IMR-90 (cell line): Measurements from ENCODE around the gene MAML3. TPM values are rescaled to one million over a fixed set of nuclear protein-coding genes. Genes with fewer than 3 reads are reported as not detected.

Experiments
- ATAC-seq: fragments of 200-7000 bp; cut with Tn5 transposase; 2 replicates; pipeline ENCODE4 v1.9.1; 2020; ENCODE audit warnings: low read depth, mild to moderate bottlenecking, moderate library complexity
- BruUV-seq: library from RNA; stranded (reverse); fragments of 400-500 nt; replicated peaks from 2 replicates; lab custom pipeline; 2021; lab: Mats Ljungman, UMichigan
- CTCF ChIA-PET: fragments of 300-600 bp; formaldehyde crosslinking; extraction: SDS; loops from one replicate; lab custom pipeline; 2021; ENCODE audit warnings: antibody characterized with exemption; lab: Yijun Ruan, JAX
- POLR2A ChIA-PET: fragments of 300-600 bp; sonication (Branson Sonifier 250); formaldehyde crosslinking; loops from one replicate; lab custom pipeline; 2022; ENCODE audit warnings: antibody characterized with exemption; ENCODE audit not compliant: unreplicated experiment; lab: Charles Lee
- DNase-seq: peaks from one replicate; pipeline ENCODE4 v3.0.0; 2013
- H2AFZ ChIP-seq: replicated peaks from 2 replicates; pipeline ENCODE3; 2013; ENCODE audit warnings: low read length, mild to moderate bottlenecking; ENCODE audit not compliant: poor library complexity
- H2AK5ac ChIP-seq: 2 replicates; pipeline ENCODE4 v1.6.1; 2013; ENCODE audit warnings: low read depth, low read length, inconsistent platforms
- H2AK9ac ChIP-seq: replicated peaks from 2 replicates; pipeline ENCODE3; 2013; ENCODE audit warnings: mild to moderate bottlenecking, low read depth, low read length, moderate library complexity; ENCODE audit not compliant: poor library complexity
- H2BK120ac ChIP-seq: 2 replicates; pipeline ENCODE4 v1.6.1; 2013; ENCODE audit warnings: low read depth, low read length, inconsistent platforms
- H2BK15ac ChIP-seq: 3 replicates; pipeline ENCODE4 v1.6.1; 2013; ENCODE audit warnings: low read depth, low read length, inconsistent platforms
- H2BK20ac ChIP-seq: 2 replicates; pipeline ENCODE4 v1.6.1; 2013; ENCODE audit warnings: low read depth, mild to moderate bottlenecking, inconsistent platforms, low read length, moderate library complexity
- H2BK5ac ChIP-seq: 2 replicates; pipeline ENCODE4 v1.6.1; 2013; ENCODE audit warnings: mild to moderate bottlenecking, low read depth, low read length, inconsistent platforms; ENCODE audit not compliant: poor library complexity, severe bottlenecking
- H3K14ac ChIP-seq: replicated peaks from 2 replicates; pipeline ENCODE4 v1.6.1; 2013; ENCODE audit warnings: low read depth, low read length, inconsistent platforms
- H3K18ac ChIP-seq: 2 replicates; pipeline ENCODE4 v1.6.1; 2013; ENCODE audit warnings: low read depth, low read length, control low read depth
- H3K23ac ChIP-seq: 2 replicates; pipeline ENCODE4 v1.6.1; 2013; ENCODE audit warnings: low read depth, low read length, inconsistent platforms
- H3K27ac ChIP-seq: 2 replicates; pipeline ENCODE4 v1.5.1; 2013; ENCODE audit warnings: mild to moderate bottlenecking, control low read depth, low read length; ENCODE audit not compliant: insufficient read depth
- H3K27me3 ChIP-seq: 2 replicates; pipeline ENCODE4 v1.6.1; 2013; ENCODE audit warnings: low read length; ENCODE audit not compliant: control insufficient read depth, insufficient read depth
- H3K36me3 ChIP-seq: 2 replicates; pipeline ENCODE4 v1.6.1; 2013; ENCODE audit warnings: low read length, mixed read lengths; ENCODE audit not compliant: control insufficient read depth, insufficient read depth
- H3K4ac ChIP-seq: 2 replicates; pipeline ENCODE4 v1.6.1; 2013; ENCODE audit warnings: low read depth, low read length, inconsistent platforms
- H3K4me1 ChIP-seq: 2 replicates; pipeline ENCODE4 v1.6.1; 2013; ENCODE audit warnings: low read length, mixed read lengths; ENCODE audit not compliant: control insufficient read depth, insufficient read depth
- H3K4me2 ChIP-seq: 2 replicates; pipeline ENCODE4 v1.6.1; 2013; ENCODE audit warnings: low read depth, mild to moderate bottlenecking, control low read depth, low read length, moderate library complexity
- H3K4me3 ChIP-seq: 2 replicates; pipeline ENCODE4 v1.5.1; 2013; ENCODE audit warnings: low read depth, mild to moderate bottlenecking, control low read depth, low read length, moderate library complexity; ENCODE audit not compliant: insufficient read depth
- H3K56ac ChIP-seq: 2 replicates; pipeline ENCODE4 v1.6.1; 2013; ENCODE audit warnings: low read length, inconsistent platforms; ENCODE audit not compliant: insufficient read depth; ENCODE audit errors: extremely low read depth
- H3K79me1 ChIP-seq, 2 experiments: 2 replicates each; pipeline ENCODE4 v1.6.1; 2013; ENCODE audit warnings: low read length in 2 of 2, inconsistent platforms in 1 of 2, low read depth in 1 of 2
- H3K9ac ChIP-seq: 2 replicates; pipeline ENCODE4 v1.6.1; 2013; ENCODE audit warnings: low read depth, low read length, control low read depth
- H3K9me1 ChIP-seq: 2 replicates; pipeline ENCODE4 v1.6.1; 2013; ENCODE audit warnings: low read length, inconsistent platforms; ENCODE audit not compliant: insufficient read depth
- H3K9me3 ChIP-seq: 2 replicates; pipeline ENCODE4 v1.6.1; 2013; ENCODE audit warnings: low read length; ENCODE audit not compliant: control insufficient read depth, insufficient read depth
- H4K20me1 ChIP-seq: 2 replicates; pipeline ENCODE4 v1.6.1; 2013; ENCODE audit warnings: low read length, inconsistent platforms; ENCODE audit not compliant: insufficient read depth
- H4K5ac ChIP-seq: 2 replicates; pipeline ENCODE4 v1.6.1; 2013; ENCODE audit warnings: mild to moderate bottlenecking, low read depth, low read length, control low read depth
- H4K8ac ChIP-seq, 2 experiments: 2 replicates each; pipeline ENCODE4 v1.6.1; 2013; ENCODE audit warnings: low read depth in 2 of 2, low read length in 2 of 2, control low read depth in 1 of 2, inconsistent platforms in 1 of 2
- H4K91ac ChIP-seq: 2 replicates; pipeline ENCODE4 v1.6.1; 2013; ENCODE audit warnings: low read depth, low read length, inconsistent platforms; ENCODE audit not compliant: insufficient read depth
- BHLHE40 ChIP-seq: fragments of 150-350 bp; IDR thresholded peaks from 2 replicates; pipeline ENCODE4 v1.6.1; 2016; ENCODE audit warnings: mild to moderate bottlenecking, low read depth, low read length
- CEBPB ChIP-seq: IDR thresholded peaks from 2 replicates; pipeline ENCODE4 v1.6.1; 2012; ENCODE audit warnings: low read depth, low read length, improper control_type of control experiment
- CHD1 ChIP-seq: IDR thresholded peaks from 2 replicates; pipeline ENCODE4 v1.6.1; 2012; ENCODE audit warnings: low read depth, low read length, improper control_type of control experiment
- CTCF ChIP-seq: conservative IDR thresholded peaks from 2 replicates; pipeline ENCODE4 v1.5.1; 2012; ENCODE audit warnings: mild to moderate bottlenecking, low read depth, low read length, improper control_type of control experiment
- ELK1 ChIP-seq: fragments of 150-350 bp; IDR thresholded peaks from 2 replicates; pipeline ENCODE4 v1.6.1; 2016; ENCODE audit warnings: low read depth, mild to moderate bottlenecking, low read length, moderate library complexity, borderline replicate concordance
- FOS ChIP-seq: fragments of 150-350 bp; IDR thresholded peaks from 2 replicates; pipeline ENCODE4 v1.6.1; 2016; ENCODE audit warnings: low read depth, low read length
- MAFK ChIP-seq: IDR thresholded peaks from 2 replicates; pipeline ENCODE4 v1.6.1; 2012; ENCODE audit warnings: low read depth, low read length, improper control_type of control experiment
- MAZ ChIP-seq: IDR thresholded peaks from 2 replicates; pipeline ENCODE4 v1.6.1; 2012; ENCODE audit warnings: low read depth, mild to moderate bottlenecking, low read length, improper control_type of control experiment, moderate library complexity, borderline replicate concordance
- MXI1 ChIP-seq: IDR thresholded peaks from 2 replicates; pipeline ENCODE4 v1.6.1; 2012; ENCODE audit warnings: low read depth, mild to moderate bottlenecking, low read length, moderate library complexity, borderline replicate concordance
- NFE2L2 ChIP-seq: fragments of 150-350 bp; IDR thresholded peaks from 2 replicates; pipeline ENCODE4 v1.6.1; 2016; ENCODE audit warnings: low read depth, mild to moderate bottlenecking, low read length
- POLR2A ChIP-seq: IDR thresholded peaks from 2 replicates; pipeline ENCODE4 v1.6.1; 2012; ENCODE audit warnings: mild to moderate bottlenecking, low read depth, low read length
- RAD21 ChIP-seq: IDR thresholded peaks from 2 replicates; pipeline ENCODE4 v1.6.1; 2012; ENCODE audit warnings: low read length, improper control_type of control experiment
- RCOR1 ChIP-seq: IDR thresholded peaks from 2 replicates; pipeline ENCODE4 v1.6.1; 2012; ENCODE audit warnings: mild to moderate bottlenecking, low read length, improper control_type of control experiment; ENCODE audit not compliant: insufficient replicate concordance
- RFX5 ChIP-seq: IDR thresholded peaks from 2 replicates; pipeline ENCODE4 v1.8.0; 2012; ENCODE audit warnings: low read depth, mild to moderate bottlenecking, low read length, moderate library complexity
- SMC3 ChIP-seq: fragments of 150-350 bp; IDR thresholded peaks from 2 replicates; pipeline ENCODE4 v1.6.1; 2016; ENCODE audit warnings: low read depth, mild to moderate bottlenecking, antibody characterized with exemption, low read length, moderate library complexity
- USF2 ChIP-seq: fragments of 150-350 bp; IDR thresholded peaks from 2 replicates; pipeline ENCODE4 v1.6.1; 2017; ENCODE audit warnings: mild to moderate bottlenecking, antibody characterized with exemption, low read length, low read depth
- WGBS, 2 experiments: methylation state at CpG; one replicate each; pipeline versions ENCODE4 v1.1.5 to v1.1.7; 2013; ENCODE audit warnings: missing lambda C conversion rate in 2 of 2; ENCODE audit not compliant: insufficient read length in 1 of 2; ENCODE audit errors: extremely low coverage in 2 of 2; 5-methylcytosine and 5-hydroxymethylcytosine counted together
- dilution Hi-C: fragments of 300-500 bp; cut with HindIII; formaldehyde crosslinking; loops from one replicate; pipeline ENCODE4 v1.14.3; 2018; ENCODE audit warnings: low sequenced_read_pairs; ENCODE audit not compliant: unreplicated experiment
- in situ Hi-C: fragments of 300-500 bp; cut with MboI; formaldehyde crosslinking; loops from 3 replicates; pipeline ENCODE4 v1.14.3; 2019; ENCODE audit warnings: low sequenced_read_pairs, inconsistent platforms, mixed read lengths
- intact Hi-C: fragments of 100-400 bp; cut with micrococcal nuclease; formaldehyde crosslinking; loops from 2 replicates; pipeline ENCODE4 v1.10.0; 2022
- polyA plus RNA-seq, 3 experiments: library from polyadenylated mRNA; depleted of rRNA; stranded (reverse); fragments of >200 nt; gene quantifications; 2 replicates each; pipeline ENCODE4 v1.2.3, GENCODE V29; 2012; ENCODE audit warnings: low replicate concordance in 1 of 3
- total RNA-seq: library from RNA; depleted of rRNA; stranded (reverse); fragments of >200 nt; gene quantifications from 2 replicates; pipeline ENCODE4 v1.2.3, GENCODE V29; 2012

Gene MAML3
- total and polyA plus RNA-seq, 2 of the 4 experiments (the other 2 are of a cell fraction), result 0.90 to 1.7 TPM

- Histone ChIP-seq H3K14ac (no peak overlapping the region), H4K91ac (no peak overlapping the region)
These were observed 368.6 kb downstream of the MAML3 start for GRCh38 chr4:139785356-139785755.

More at GRCh38 chr4:139785356-139785755, 368.6 kb downstream of the MAML3 start:
- dilution Hi-C loops, result no loop called here
- no peak overlapping the region for H2BK120ac ChIP-seq
- H3K4me3 ChIP-seq, result no peak overlapping the region
- H4K20me1 ChIP-seq, result no peaks in the 10 kb centered on the region
- CTCF ChIA-PET, result no interaction called here
- H2BK20ac ChIP-seq, result no peak overlapping the region
- no peak overlapping the region for H3K4ac ChIP-seq
- no peak overlapping the region for H2BK5ac ChIP-seq
- no peak overlapping the region for H4K8ac ChIP-seq
- BruUV-seq, result no TSS peak
- no peak overlapping the region for H3K4me2 ChIP-seq
- H3K9me3 ChIP-seq, result no peaks in the 10 kb centered on the region
- no peak overlapping the region for H2AK9ac ChIP-seq
- H3K9ac ChIP-seq, result no peak overlapping the region
- H3K36me3 ChIP-seq, result no peaks in the 10 kb centered on the region
- no peak overlapping the region for H3K18ac ChIP-seq
- H3K9me1 ChIP-seq, result no peaks in the 10 kb centered on the region
- no peaks in the 10 kb centered on the region for H3K79me1 ChIP-seq
- H4K5ac ChIP-seq, result no peak overlapping the region
- no peaks in the 10 kb centered on the region for H3K27me3 ChIP-seq
- WGBS, 2 experiments, result no CpG with 5 or more reads among the region's 4 CpGs
- in situ Hi-C loops, result no loop called here
- H2BK15ac ChIP-seq, result no peak overlapping the region
- intact Hi-C loops, result no loop called here
- H3K4me1 ChIP-seq, result no peaks in the 10 kb centered on the region
- no peak overlapping the region for H2AK5ac ChIP-seq
- no peak overlapping the region for H2AFZ ChIP-seq
- DNase-seq, result no peak
- TF ChIP-seq SMC3, result no peak
- no peak for TF ChIP-seq NFE2L2
- no peak for TF ChIP-seq CHD1
- no peak for TF ChIP-seq USF2
- TF ChIP-seq MAZ, result no peak
- no peak for TF ChIP-seq RAD21
- TF ChIP-seq CTCF, result no peak
- TF ChIP-seq RFX5, result no peak
- no peak for TF ChIP-seq BHLHE40
- no peak for TF ChIP-seq FOS
- no peak for TF ChIP-seq POLR2A
- no peak for TF ChIP-seq RCOR1
- TF ChIP-seq ELK1, result no peak
- TF ChIP-seq MAFK, result no peak
- no peak for TF ChIP-seq CEBPB
- TF ChIP-seq MXI1, result no peak
- ATAC-seq, result no peak
- no peak overlapping the region for H3K27ac ChIP-seq
- no peak overlapping the region for H3K23ac ChIP-seq
- POLR2A ChIA-PET, result no interaction called here
- H3K56ac ChIP-seq, result no peak overlapping the region
